Skeletal muscle cell (primary cell): ENCODE measurements around the gene SLC25A26.

Experiments
- DNase-seq: peaks from one replicate; pipeline ENCODE4 v3.0.0-alpha.2; 2010; ENCODE audit warnings: low read depth
- H3K4me3 ChIP-seq: 2 replicates; pipeline ENCODE4 v1.5.1; 2011; ENCODE audit warnings: low read depth, mild to moderate bottlenecking, control low read depth, low read length, moderate library complexity

Gene SLC25A26, protein sequence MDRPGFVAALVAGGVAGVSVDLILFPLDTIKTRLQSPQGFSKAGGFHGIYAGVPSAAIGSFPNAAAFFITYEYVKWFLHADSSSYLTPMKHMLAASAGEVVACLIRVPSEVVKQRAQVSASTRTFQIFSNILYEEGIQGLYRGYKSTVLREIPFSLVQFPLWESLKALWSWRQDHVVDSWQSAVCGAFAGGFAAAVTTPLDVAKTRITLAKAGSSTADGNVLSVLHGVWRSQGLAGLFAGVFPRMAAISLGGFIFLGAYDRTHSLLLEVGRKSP

GRCh38 chr3:66220602-66221377 lies at the start of gene SLC25A26:
SLC25A26 (plus strand) TSS chr3:66221001; CDS start chr3:66221095, 94 bp downstream.
- H3K4me3 ChIP-seq = peak within 1 kb of the TSS; percentile 87
- peak; percentile 88 for DNase-seq

- H3K4me3 ChIP-seq = no peak overlapping the region
- DNase-seq = no peak
Observed at GRCh38 chr3:66172394-66172793, 48.4 kb upstream of the SLC25A26 start.

DNA sequence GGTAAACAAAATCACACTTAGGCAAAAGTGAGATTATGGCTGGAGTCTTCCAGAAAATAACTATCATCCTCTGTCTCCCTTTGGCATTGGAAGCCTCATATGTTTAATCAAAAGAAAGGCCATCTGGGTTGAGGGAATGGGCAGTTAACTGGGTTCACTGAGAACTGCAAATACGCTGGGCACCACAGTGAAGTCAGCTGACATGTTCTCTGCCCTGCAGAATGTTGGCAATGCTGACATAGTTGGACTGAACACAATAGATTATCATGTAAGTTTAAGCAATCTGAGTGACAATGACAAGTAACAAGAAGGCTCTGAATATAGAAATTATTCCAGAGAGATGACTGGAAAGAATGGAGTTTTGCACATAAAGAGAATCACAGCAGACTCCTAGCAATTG lies 43.8 kb upstream of the SLC25A26 start:
- DNase-seq = no peak
- no peak overlapping the region for H3K4me3 ChIP-seq

GRCh38 chr3:66178206-66178605 lies 42.6 kb upstream of the SLC25A26 start:
- no peak overlapping the region for H3K4me3 ChIP-seq
- no peak for DNase-seq

GRCh38 chr3:66179793-66180192 lies 41.0 kb upstream of the SLC25A26 start:
- H3K4me3 ChIP-seq = no peak overlapping the region
- peak; percentile 11 for DNase-seq

- H3K4me3 ChIP-seq = no peak overlapping the region
- no peak for DNase-seq
Observed at GRCh38 chr3:66181764-66182163, 39.0 kb upstream of the SLC25A26 start.

DNA sequence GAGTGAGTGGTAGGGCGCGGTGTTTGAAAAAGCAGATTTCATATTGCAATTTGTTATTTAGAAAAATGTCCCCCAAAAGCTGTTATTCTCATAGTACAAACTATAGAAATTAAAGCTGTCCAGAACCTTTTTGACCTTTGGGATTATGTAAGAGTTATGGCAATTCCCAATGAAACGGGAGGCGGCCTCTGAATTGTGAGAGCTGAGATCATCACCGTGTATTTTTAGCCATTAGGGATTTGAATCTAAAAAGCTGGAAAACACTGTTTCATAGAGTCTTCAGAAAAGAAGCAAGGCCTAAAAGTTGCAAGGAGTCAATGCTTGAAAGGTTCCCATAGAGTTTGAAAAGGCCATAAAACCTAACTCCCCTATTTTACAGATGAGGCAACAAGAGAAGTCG lies 38.6 kb upstream of the SLC25A26 start:
- DNase-seq = peak; percentile 4
- no peak overlapping the region for H3K4me3 ChIP-seq

GRCh38 chr3:66186545-66186944 lies 34.3 kb upstream of the SLC25A26 start:
- no peak for DNase-seq
- H3K4me3 ChIP-seq = no peak overlapping the region

DNA sequence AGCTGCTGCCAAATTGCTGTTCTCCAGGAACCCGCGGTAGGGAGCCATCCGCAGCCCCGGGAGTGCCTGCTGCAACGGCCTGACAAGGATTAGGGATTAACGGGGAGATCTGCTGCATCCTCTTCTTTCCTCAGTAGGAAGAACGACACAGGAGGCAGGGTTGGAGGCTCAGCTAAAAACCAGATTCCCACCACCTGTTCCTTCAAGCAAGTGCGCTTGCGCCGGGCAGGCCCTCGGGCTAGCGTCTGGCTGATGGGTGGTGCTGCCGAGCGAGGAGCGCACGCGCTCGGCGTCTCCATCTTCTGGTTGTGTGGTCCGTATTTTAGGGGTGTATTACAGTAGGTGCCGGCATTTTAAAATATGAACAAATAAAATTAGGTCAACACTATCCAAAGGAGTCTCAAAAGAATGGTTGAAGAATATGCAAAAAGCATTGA lies 25.4 kb upstream of the SLC25A26 start:
- H3K4me3 ChIP-seq = peak overlapping the region; percentile 19
- peak; percentile 11 for DNase-seq

- no peak overlapping the region for H3K4me3 ChIP-seq
- DNase-seq = no peak
Observed at GRCh38 chr3:66196633-66197032, 24.2 kb upstream of the SLC25A26 start.

DNA sequence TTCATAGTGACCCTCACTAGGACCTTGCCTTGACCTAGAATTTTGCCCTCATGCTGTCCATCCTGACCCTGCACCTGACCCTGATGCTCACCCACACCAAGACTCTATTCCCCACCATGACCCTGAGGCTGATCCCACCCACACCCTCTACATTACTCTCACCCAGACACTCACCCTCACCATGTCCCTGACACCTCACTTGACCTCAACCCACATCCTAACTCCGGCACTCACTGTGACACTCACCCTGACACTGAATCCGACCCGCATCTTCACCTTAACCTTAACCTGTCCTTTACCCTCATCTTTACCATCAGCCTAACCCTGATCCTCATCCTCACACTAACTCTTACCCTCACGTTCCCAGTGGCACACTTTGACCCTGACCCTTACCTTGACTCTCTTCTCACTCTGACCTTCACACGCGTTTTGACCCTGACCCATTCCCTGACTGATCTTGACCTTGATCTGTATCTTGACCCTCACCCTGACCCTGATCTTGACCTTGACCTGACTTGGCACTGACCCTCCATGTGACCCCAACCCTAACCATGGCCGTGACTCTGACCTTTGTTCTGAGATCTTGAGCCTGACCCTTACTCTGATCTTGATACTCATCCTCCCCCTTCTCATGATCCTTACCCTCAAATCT lies 22.2 kb upstream of the SLC25A26 start:
- no peak for DNase-seq
- H3K4me3 ChIP-seq = no peak overlapping the region

DNA sequence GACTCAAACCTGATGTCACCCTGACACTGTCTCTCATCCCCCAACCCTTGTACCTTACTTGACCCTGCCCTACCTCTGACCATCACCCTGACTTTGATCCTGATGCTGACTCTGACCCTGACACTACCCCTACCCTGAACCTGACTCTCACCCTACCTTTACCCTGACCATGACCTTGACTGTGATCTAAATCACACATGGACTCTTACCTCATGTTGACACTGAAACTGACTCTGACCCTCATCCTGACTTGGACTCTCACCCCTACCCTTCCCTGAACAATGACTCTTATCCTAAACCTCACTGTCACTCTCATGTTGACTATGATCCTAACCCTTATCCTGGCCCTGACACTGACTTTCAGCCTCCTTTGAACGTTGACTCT lies 21.7 kb upstream of the SLC25A26 start:
- no peak for DNase-seq
- no peak overlapping the region for H3K4me3 ChIP-seq

DNA sequence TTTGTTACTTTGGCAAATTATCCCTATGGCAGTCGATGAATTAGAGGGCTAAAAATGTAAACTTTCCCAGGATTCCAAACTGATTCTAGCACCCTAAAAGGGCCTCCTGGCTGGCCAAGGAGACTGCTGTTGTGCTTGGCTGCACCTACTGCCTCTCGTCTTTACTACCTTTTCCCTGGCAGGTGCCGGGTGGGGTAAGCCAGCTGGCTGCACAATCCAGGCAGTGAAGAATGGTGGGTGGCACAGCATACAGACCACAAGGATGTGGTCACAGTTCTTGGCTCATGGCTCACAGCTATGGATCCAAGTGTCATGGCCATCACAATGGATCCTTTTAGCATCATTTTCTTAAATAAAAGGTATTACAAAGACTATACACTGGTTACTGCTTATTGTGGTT lies 20.7 kb upstream of the SLC25A26 start:
- H3K4me3 ChIP-seq = no peak overlapping the region
- DNase-seq = peak; percentile 15

- no peak overlapping the region for H3K4me3 ChIP-seq
- DNase-seq = no peak
Observed at GRCh38 chr3:66200786-66201185, 20.0 kb upstream of the SLC25A26 start.

DNA sequence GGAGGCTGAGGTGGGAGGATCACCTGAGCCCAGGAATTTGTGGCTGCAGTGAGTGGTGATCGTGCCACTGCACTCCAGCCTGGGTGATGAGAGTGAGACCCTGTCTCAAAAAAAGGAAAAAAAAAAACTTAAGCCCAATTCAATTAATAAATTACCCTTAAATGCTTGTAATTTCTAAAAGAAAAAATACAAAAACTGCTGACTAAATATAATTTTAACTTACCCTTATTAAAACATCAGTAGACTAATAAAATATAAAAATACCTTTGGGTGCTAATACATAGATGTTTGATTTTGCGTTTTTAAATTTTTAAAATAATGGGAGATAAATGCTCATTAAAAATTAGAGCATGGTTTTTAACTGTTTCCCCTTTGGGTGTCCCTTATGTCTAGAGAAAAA lies 17.5 kb upstream of the SLC25A26 start:
- no peak overlapping the region for H3K4me3 ChIP-seq
- DNase-seq = no peak

DNA sequence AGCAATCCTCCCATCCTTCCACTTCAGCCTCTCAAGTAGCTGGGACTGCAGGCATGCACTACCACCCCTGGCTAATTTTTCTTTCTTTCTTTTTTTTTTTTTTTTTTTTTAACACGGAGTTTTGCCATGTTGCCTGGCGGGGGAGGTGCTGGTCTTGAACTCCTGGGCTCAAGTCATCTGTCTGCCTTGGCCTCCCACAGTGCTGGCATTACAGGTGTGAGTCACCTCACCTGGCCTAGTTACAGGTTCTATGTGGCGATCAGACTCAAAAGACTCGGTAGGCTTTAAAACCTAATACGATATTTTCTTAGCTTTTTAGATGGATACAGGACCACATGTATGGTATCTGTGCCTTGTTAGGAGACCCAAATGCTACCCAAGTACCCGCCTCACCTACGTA lies 14.0 kb upstream of the SLC25A26 start:
- H3K4me3 ChIP-seq = no peak overlapping the region
- DNase-seq = no peak

- H3K4me3 ChIP-seq = no peak overlapping the region
- DNase-seq = no peak
Observed at GRCh38 chr3:66208189-66208588, 12.6 kb upstream of the SLC25A26 start.

DNA sequence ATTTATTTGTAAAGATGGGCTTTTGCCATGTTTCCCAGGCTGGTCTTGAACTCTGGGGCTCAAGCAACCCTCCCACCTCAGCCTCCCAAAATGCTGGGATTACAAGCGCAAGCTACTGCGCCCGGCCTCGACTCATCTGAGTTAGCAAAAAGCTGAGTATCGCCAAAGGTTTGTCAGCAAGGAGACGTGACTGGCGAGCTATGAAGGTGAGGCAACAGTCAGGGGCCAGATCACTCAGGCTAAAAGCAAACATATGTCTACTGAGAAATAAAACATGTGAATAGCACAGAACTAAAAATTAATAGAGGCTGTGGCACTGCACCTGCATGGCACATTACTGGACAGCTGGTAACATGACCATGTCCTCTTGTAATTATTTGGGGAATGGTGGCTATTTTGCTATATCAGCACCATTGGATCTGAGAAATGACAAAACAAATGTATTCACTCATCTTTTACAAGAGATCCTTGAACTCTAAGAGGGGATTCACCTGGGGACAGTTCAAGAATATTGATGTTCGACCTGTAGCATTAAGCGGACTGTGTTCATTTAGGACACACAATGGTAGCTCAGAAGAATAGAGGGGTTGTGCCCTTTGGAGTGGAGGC lies 10.0 kb upstream of the SLC25A26 start:
- H3K4me3 ChIP-seq = no peak overlapping the region
- no peak for DNase-seq

DNA sequence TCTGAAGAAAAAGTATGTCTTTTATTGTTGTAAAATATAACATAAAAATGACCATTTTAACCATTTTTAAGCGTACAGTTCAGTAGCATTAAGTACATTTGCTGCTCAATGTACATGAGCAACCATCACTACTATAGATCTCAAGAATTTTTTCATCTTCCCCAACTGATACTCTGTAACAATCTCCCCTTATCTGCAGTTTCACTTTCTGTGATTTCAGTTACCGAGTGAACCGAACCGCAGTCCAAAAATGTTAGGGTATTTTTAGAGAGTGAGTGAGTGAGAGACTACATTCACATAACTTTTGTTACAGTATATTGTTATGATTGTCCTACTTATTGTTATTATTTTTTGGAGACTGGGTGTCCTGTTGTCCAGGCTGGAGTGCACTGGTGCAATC lies 9.0 kb upstream of the SLC25A26 start:
- no peak overlapping the region for H3K4me3 ChIP-seq
- no peak for DNase-seq

GRCh38 chr3:66215106-66215505 lies 5.7 kb upstream of the SLC25A26 start:
- H3K4me3 ChIP-seq = no peak overlapping the region
- no peak for DNase-seq
